ENCODE results near the gene GLMN.
A peak's percentile ranks its signal among the peaks of the same experiment; 100 is the strongest.

DNA sequence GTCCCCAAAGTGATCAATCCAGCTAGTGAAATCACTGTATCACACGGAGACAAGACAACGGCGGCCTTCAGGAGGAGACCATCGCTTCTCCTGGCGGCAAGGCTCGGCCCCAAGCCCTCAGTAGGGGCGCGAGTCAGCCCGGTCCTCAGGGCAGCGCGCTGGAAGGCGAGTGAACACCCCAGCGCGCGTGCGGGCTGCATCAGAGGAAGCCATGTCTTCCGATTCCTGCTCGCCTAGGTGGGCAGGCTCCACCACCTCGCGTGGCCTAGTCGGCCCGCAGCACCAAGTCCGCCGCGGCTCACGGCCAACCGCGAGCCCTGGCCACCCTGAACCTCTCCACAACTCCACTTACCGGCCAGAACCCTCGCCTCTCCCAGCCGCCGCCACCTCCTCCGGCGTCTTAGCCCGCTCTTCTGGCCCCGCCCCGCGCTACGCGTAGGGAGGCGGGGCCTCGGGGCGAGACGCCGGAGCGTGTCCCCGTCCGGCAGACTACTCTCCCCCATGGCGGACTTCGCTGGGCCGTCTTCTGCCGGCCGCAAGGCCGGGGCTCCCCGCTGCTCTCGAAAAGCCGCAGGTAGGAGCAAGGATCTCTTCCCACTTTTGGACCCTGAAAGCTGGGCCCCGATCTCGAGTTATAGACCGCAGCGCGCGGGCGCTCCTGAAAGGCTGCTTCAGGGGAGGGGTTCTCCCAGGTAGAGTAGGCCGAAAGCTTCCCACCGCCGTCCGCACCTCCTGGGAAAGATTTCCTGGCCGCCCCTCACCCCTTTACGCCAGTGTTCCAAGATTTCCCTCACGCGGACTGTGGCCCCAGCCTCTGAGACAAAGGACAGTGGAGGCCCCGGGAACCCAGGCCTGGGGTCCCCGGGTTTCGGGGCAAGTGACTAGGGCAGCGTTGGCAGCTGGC, at the start of gene GLMN, which contains the start of gene RPAP2:
- TF ChIP-seq, protein P1, sequence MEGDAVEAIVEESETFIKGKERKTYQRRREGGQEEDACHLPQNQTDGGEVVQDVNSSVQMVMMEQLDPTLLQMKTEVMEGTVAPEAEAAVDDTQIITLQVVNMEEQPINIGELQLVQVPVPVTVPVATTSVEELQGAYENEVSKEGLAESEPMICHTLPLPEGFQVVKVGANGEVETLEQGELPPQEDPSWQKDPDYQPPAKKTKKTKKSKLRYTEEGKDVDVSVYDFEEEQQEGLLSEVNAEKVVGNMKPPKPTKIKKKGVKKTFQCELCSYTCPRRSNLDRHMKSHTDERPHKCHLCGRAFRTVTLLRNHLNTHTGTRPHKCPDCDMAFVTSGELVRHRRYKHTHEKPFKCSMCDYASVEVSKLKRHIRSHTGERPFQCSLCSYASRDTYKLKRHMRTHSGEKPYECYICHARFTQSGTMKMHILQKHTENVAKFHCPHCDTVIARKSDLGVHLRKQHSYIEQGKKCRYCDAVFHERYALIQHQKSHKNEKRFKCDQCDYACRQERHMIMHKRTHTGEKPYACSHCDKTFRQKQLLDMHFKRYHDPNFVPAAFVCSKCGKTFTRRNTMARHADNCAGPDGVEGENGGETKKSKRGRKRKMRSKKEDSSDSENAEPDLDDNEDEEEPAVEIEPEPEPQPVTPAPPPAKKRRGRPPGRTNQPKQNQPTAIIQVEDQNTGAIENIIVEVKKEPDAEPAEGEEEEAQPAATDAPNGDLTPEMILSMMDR (IDR thresholded peaks at IDR 0.05) = no peak
- TF ChIP-seq POLR2A (IDR thresholded peaks at IDR 0.05) = peak; percentile 23

All from testis (tissue), 2 donors.